HepG2 (cell line): ENCODE measurements around the gene CERS6. TPM values are rescaled to one million over a fixed set of nuclear protein-coding genes. Genes with fewer than 3 reads are reported as not detected.

Experiments
- ARID2 ChIP-seq: sonication (generic); formaldehyde crosslinking; IDR thresholded peaks from 2 replicates; pipeline ENCODE4 v1.8.1; 2022; ENCODE audit warnings: mild to moderate bottlenecking, missing genetic modification reagents, borderline replicate concordance
- BCL3 ChIP-seq: sonication (generic); formaldehyde crosslinking; IDR thresholded peaks from 2 replicates; pipeline ENCODE4 v1.5.1; 2020; ENCODE audit warnings: mild to moderate bottlenecking, missing genetic modification reagents, moderate library complexity
- CENPBD1 ChIP-seq: sonication (generic); formaldehyde crosslinking; IDR thresholded peaks from 2 replicates; pipeline ENCODE4 v1.8.0; 2022; ENCODE audit warnings: missing genetic modification reagents, low read depth, mild to moderate bottlenecking, borderline replicate concordance
- DPF2 ChIP-seq: sonication (generic); formaldehyde crosslinking; IDR thresholded peaks from 2 replicates; pipeline ENCODE4 v1.4.0; 2020; ENCODE audit warnings: mild to moderate bottlenecking, low read depth, missing genetic modification reagents, borderline replicate concordance
- HDAC1 ChIP-seq: sonication (generic); formaldehyde crosslinking; IDR thresholded peaks from 2 replicates; pipeline ENCODE4 v1.5.1; 2020; ENCODE audit warnings: mild to moderate bottlenecking, missing genetic modification reagents
- KMT2A ChIP-seq: sonication (generic); formaldehyde crosslinking; IDR thresholded peaks from 2 replicates; pipeline ENCODE4 v1.4.0; 2020; ENCODE audit warnings: missing genetic modification reagents
- NFAT5 ChIP-seq: sonication (generic); formaldehyde crosslinking; IDR thresholded peaks from 2 replicates; pipeline ENCODE4 v1.4.0; 2020; ENCODE audit warnings: missing genetic modification reagents
- NRL ChIP-seq: sonication (generic); formaldehyde crosslinking; IDR thresholded peaks from 2 replicates; pipeline ENCODE4 v1.5.0; 2020; ENCODE audit warnings: missing genetic modification reagents, mild to moderate bottlenecking, moderate library complexity, borderline replicate concordance
- TIGD3 ChIP-seq: sonication (generic); formaldehyde crosslinking; IDR thresholded peaks from 2 replicates; pipeline ENCODE4 v1.5.1; 2020; ENCODE audit warnings: mild to moderate bottlenecking, missing genetic modification reagents, borderline replicate concordance
- ZNF207 ChIP-seq: fragments of 450-650 bp; IDR thresholded peaks from 2 replicates; pipeline ENCODE4 v1.6.1; 2016; ENCODE audit warnings: antibody characterized with exemption, borderline replicate concordance
- ZNF337 ChIP-seq: sonication (generic); formaldehyde crosslinking; IDR thresholded peaks from 2 replicates; pipeline ENCODE4 v1.5.1; 2020; ENCODE audit warnings: missing genetic modification reagents, low read depth, mild to moderate bottlenecking, borderline replicate concordance
- ZNF609 ChIP-seq: sonication (generic); formaldehyde crosslinking; IDR thresholded peaks from 2 replicates; pipeline ENCODE4 v1.4.0; 2020; ENCODE audit warnings: mild to moderate bottlenecking, missing genetic modification reagents, borderline replicate concordance
- ZNF777 ChIP-seq: sonication (generic); formaldehyde crosslinking; IDR thresholded peaks from 2 replicates; pipeline ENCODE4 v1.4.0; 2020; ENCODE audit warnings: missing genetic modification reagents
- polyA plus RNA-seq, 8 experiments: library from polyadenylated mRNA; depleted of rRNA in 3 of 8; stranded (reverse) in 7 of 8; unstranded in 1 of 8; fragments of >200 nt; fragmentation: Illumina TruSeq in 4 of 8; extraction: Trizol in 4 of 8; gene quantifications; 2 replicates each; pipeline versions ENCODE4 v1.2.1 to v1.2.3, GENCODE V29; 2011 to 2016; ENCODE audit warnings: low read depth in 4 of 8, missing spikeins in 1 of 8, mixed read lengths in 1 of 8; ENCODE audit not compliant: insufficient read depth in 1 of 8
- total RNA-seq, 5 experiments: library from RNA; depleted of rRNA; stranded (reverse); fragments of >200 nt; fragmentation: Illumina TruSeq; extraction: Trizol; gene quantifications; 2 replicates each; pipeline ENCODE4 v1.2.3, GENCODE V29; 2016; ENCODE audit warnings: low read depth in 1 of 5

Gene CERS6
- total and polyA plus RNA-seq, 2 of the 13 experiments (the other 11 are each of a cell fraction or from before 2014, with no cell fraction given), result 10.1 to 20.3 TPM

- TF ChIP-seq TIGD3 (CRISPR knock-in tag) (no peak), BCL3 (CRISPR knock-in tag) (no peak), ZNF337 (CRISPR knock-in tag) (0 out of 2 replicates have a peak, but pooled peaks have one; percentile 41), NRL (CRISPR knock-in tag) (peak; percentile 78; the same call in 1 of the 2 replicates), ZNF777 (CRISPR knock-in tag) (no peak; the same call in 1 of the 2 replicates), KMT2A (peak; percentile 71; the same call in 1 of the 2 replicates), HDAC1 (CRISPR knock-in tag) (peak; percentile 84), ARID2 (CRISPR knock-in tag) (peak; percentile 74; the same call in 1 of the 2 replicates), DPF2 (no peak), ZNF207 (no peak), NFAT5 (CRISPR knock-in tag) (no peak; the same call in 1 of the 2 replicates), ZNF609 (CRISPR knock-in tag) (peak; percentile 34; the same call in 1 of the 2 replicates), CENPBD1 (CRISPR knock-in tag) (no peak)
These were observed 583 bp downstream of the CERS6 start (continued) for GRCh38 chr2:168456521-168457189.
